Measurements from ENCODE around the gene SLC35E3. TPM values are rescaled to one million over a fixed set of nuclear protein-coding genes. Genes with fewer than 3 reads are reported as not detected.
A peak's percentile ranks its signal among the peaks of the same experiment; 100 is the strongest.
"Not testable (repeated sequence)": the region's sequence is repeated elsewhere in the genome, so short reads cannot be mapped to it uniquely, and the experiment has no call there.

Gene SLC35E3
- total and polyA plus RNA-seq, 2 experiments from 2014 or later, result 1.9 to 16.2 TPM

DNA sequence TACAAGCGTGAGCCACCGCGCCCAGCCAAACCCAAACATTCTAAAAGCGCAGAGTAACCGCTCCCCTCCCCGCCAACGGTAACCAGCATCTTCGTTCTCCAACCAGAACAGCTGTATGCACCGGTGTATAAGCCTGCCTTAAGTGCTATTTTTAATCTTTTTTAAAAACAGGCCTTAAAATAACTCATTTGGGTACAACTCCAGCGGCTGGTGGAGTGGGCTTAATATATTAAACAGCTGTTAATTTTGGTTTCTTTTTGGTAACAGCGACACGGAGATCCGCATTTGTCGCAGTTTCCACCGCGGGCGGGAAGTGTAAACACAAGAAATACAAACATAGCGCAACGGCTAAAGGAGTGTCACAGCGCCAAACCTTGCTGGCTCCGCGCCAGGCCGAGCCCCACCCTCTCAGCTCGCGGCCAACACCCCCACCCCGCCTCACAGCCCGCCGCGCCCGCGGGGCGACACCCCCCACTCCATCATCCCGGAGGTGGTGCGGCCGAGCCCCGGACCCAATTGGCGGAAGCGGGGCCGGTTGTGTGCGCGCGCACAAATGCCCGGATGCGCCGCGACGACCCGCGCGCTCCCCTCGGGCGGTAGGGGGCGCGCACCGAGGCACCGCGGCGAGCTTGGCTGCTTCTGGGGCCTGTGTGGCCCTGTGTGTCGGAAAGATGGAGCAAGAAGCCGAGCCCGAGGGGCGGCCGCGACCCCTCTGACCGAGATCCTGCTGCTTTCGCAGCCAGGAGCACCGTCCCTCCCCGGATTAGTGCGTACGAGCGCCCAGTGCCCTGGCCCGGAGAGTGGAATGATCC is 61.8 kb downstream of the SLC35E3 start, which contains the start of gene MDM2:
Gene MDM2, plus strand, starts transcription at position 602 of the 812 bp plus-strand sequence. CDS start 301 bp downstream, outside the sequence.
- in situ Hi-C loops (cut with MboI), result no loop called here
- H3K9me2 ChIP-seq (ENCODE audit: insufficient read depth), result no peaks in the 10 kb centered on the region
- peak; percentile 95 for DNase-seq
- H3K4me2 ChIP-seq (ENCODE audit: unreplicated experiment), result peak within 1 kb of the TSS; percentile 90
- H3K79me2 ChIP-seq (ENCODE audit: insufficient read depth), result peaks cover 43% of the 10 kb centered on the region
- 1 to 2% methylated on average over 48 to 69 of the region's 72 CpGs for WGBS, 2 experiments (ENCODE audit: low coverage in 1 of 2, low lambda C conversion rate in 2 of 2, missing lambda C conversion rate in 2 of 2)
- H3F3A ChIP-seq (ENCODE audit: insufficient read depth), result peaks cover 39% of the 10 kb centered on the region
- no peaks in the 10 kb centered on the region for H3K9me3 ChIP-seq (ENCODE audit: low read depth)
- peaks cover 23% of the 10 kb centered on the region for H3K4me1 ChIP-seq (ENCODE audit: insufficient read depth)
- peak within 1 kb of the TSS; percentile 93 for H2AFZ ChIP-seq
- peaks cover 6% of the 10 kb centered on the region; the same call in 1 of the 2 replicates for H4K20me1 ChIP-seq (ENCODE audit: insufficient read depth)
- H3K4me3 ChIP-seq, result peak within 1 kb of the TSS; percentile 92
- TF ChIP-seq EZH2 (IDR thresholded peaks at IDR 0.05; ENCODE audit: insufficient read depth, poor library complexity, severe bottlenecking) (no peak), EZH2phosphoT487 (IDR thresholded peaks at IDR 0.05; ENCODE audit: insufficient read depth, low read depth) (no peak)
- H3K9ac ChIP-seq, result peak within 1 kb of the TSS; percentile 100
- peak within 1 kb of the TSS; percentile 99 for H3K27ac ChIP-seq
- peaks cover 36% of the 10 kb centered on the region for H3K36me3 ChIP-seq (ENCODE audit: low read depth)
- H3K27me3 ChIP-seq (replicated peaks; ENCODE audit: insufficient read depth), result no peaks in the 10 kb centered on the region

GRCh38 chr12:68808388-68809189 is 62.6 kb downstream of the SLC35E3 start:
- peak overlapping the region; percentile 99 for H3K27ac ChIP-seq
- no peaks in the 10 kb centered on the region for H3K9me2 ChIP-seq (ENCODE audit: insufficient read depth)
- H2AFZ ChIP-seq, result peak overlapping the region; percentile 93
- peaks cover 47% of the 10 kb centered on the region for H3F3A ChIP-seq (ENCODE audit: insufficient read depth)
- H3K9ac ChIP-seq, result peak overlapping the region; percentile 100
- H3K27me3 ChIP-seq (replicated peaks; ENCODE audit: insufficient read depth), result no peaks in the 10 kb centered on the region
- H3K9me3 ChIP-seq (ENCODE audit: low read depth), result no peaks in the 10 kb centered on the region
- DNase-seq, result peak; percentile 99
- peaks cover 44% of the 10 kb centered on the region for H3K36me3 ChIP-seq (ENCODE audit: low read depth)
- 1 to 2% methylated on average over 18 to 51 of the region's 61 CpGs for WGBS, 2 experiments (ENCODE audit: low coverage in 1 of 2, low lambda C conversion rate in 2 of 2, missing lambda C conversion rate in 2 of 2)
- peaks cover 51% of the 10 kb centered on the region for H3K79me2 ChIP-seq (ENCODE audit: insufficient read depth)
- peak overlapping the region; percentile 92 for H3K4me3 ChIP-seq
- in situ Hi-C loops (cut with MboI), result no loop called here
- peaks cover 11% of the 10 kb centered on the region; the same call in 1 of the 2 replicates for H4K20me1 ChIP-seq (ENCODE audit: insufficient read depth)
- H3K4me2 ChIP-seq (ENCODE audit: unreplicated experiment), result peak overlapping the region; percentile 90
- TF ChIP-seq EZH2phosphoT487 (IDR thresholded peaks at IDR 0.05; ENCODE audit: insufficient read depth, low read depth), result no peak
- TF ChIP-seq EZH2 (IDR thresholded peaks at IDR 0.05; ENCODE audit: insufficient read depth, poor library complexity, severe bottlenecking), result no peak
- H3K4me1 ChIP-seq (ENCODE audit: insufficient read depth), result peaks cover 30% of the 10 kb centered on the region

- in situ Hi-C loops (cut with MboI), result no loop called here
- H2AFZ ChIP-seq, result peak overlapping the region; percentile 45; the same call in 1 of the 2 replicates
- no peaks in the 10 kb centered on the region for H3K9me2 ChIP-seq (ENCODE audit: insufficient read depth)
- WGBS, 2 experiments (ENCODE audit: low coverage in 1 of 2, low lambda C conversion rate in 2 of 2, missing lambda C conversion rate in 2 of 2), result 77 to 78% methylated on average over 12 of the region's 12 CpGs
- no peaks in the 10 kb centered on the region for H3K9me3 ChIP-seq (ENCODE audit: low read depth)
- H3K36me3 ChIP-seq (ENCODE audit: low read depth), result peaks cover 49% of the 10 kb centered on the region
- peak overlapping the region; percentile 99 for H3K27ac ChIP-seq
- peaks cover 59% of the 10 kb centered on the region for H3K79me2 ChIP-seq (ENCODE audit: insufficient read depth)
- H3K9ac ChIP-seq, result peak overlapping the region; percentile 100
- peak; percentile 35 for DNase-seq
- peak overlapping the region; percentile 90 for H3K4me2 ChIP-seq (ENCODE audit: unreplicated experiment)
- peak overlapping the region; percentile 92 for H3K4me3 ChIP-seq
- peaks cover 34% of the 10 kb centered on the region for H3K4me1 ChIP-seq (ENCODE audit: insufficient read depth)
- peaks cover 52% of the 10 kb centered on the region for H3F3A ChIP-seq (ENCODE audit: insufficient read depth)
- peaks cover 12% of the 10 kb centered on the region; the same call in 1 of the 2 replicates for H4K20me1 ChIP-seq (ENCODE audit: insufficient read depth)
- TF ChIP-seq EZH2 (IDR thresholded peaks at IDR 0.05; ENCODE audit: insufficient read depth, poor library complexity, severe bottlenecking) (no peak), EZH2phosphoT487 (IDR thresholded peaks at IDR 0.05; ENCODE audit: insufficient read depth, low read depth) (no peak)
- H3K27me3 ChIP-seq (replicated peaks; ENCODE audit: insufficient read depth), result no peaks in the 10 kb centered on the region
Measured at GRCh38 chr12:68809190-68810026, 63.4 kb downstream of the SLC35E3 start.

- Histone ChIP-seq H3K4me1 (ENCODE audit: insufficient read depth) (peaks cover 40% of the 10 kb centered on the region), H3K27ac (peak overlapping the region; percentile 99), H3K4me2 (ENCODE audit: unreplicated experiment) (peak overlapping the region; percentile 90), H3F3A (ENCODE audit: insufficient read depth) (peaks cover 58% of the 10 kb centered on the region), H3K4me3 (peak overlapping the region; percentile 92), H3K79me2 (ENCODE audit: insufficient read depth) (peaks cover 65% of the 10 kb centered on the region), H4K20me1 (ENCODE audit: insufficient read depth) (peaks cover 18% of the 10 kb centered on the region; the same call in 1 of the 2 replicates), H3K36me3 (ENCODE audit: low read depth) (peaks cover 55% of the 10 kb centered on the region)
- H3K9me3 ChIP-seq (ENCODE audit: low read depth); H2AFZ ChIP-seq; H3K9me2 ChIP-seq (ENCODE audit: insufficient read depth); H3K27me3 ChIP-seq (replicated peaks; ENCODE audit: insufficient read depth); DNase-seq; in situ Hi-C loops (cut with MboI); H3K9ac ChIP-seq: not testable (repeated sequence)
- 97 to 99% methylated on average over 13 of the region's 13 CpGs for WGBS, 2 experiments (ENCODE audit: low coverage in 1 of 2, low lambda C conversion rate in 2 of 2, missing lambda C conversion rate in 2 of 2)
Measured at GRCh38 chr12:68810027-68810389, 64.0 kb downstream of the SLC35E3 start.

DNA sequence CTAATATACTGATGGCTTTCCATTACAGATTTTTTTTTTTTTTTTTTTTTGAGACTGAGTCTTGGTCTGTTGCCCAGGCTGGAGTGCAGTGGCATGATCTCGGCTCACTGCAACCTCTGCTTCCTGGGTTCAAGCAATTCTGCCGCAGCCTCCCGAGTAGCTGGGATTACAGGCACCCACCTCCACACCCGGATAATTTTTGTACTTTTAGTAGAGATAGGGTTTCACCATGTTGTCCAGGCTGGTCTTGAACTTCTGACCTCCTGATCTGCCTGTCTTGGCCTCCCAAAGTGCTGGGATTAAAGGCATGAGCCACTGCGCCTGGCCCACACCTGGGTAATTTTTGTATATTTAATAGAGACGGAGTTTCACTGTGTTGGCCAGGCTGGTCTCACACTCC is 65.6 kb downstream of the SLC35E3 start:
- H2AFZ ChIP-seq; DNase-seq; H3K9ac ChIP-seq; H3K27me3 ChIP-seq (replicated peaks; ENCODE audit: insufficient read depth); in situ Hi-C loops (cut with MboI); H3K9me2 ChIP-seq (ENCODE audit: insufficient read depth); H3K9me3 ChIP-seq (ENCODE audit: low read depth): not testable (repeated sequence)
- 77 to 79% methylated on average over 6 of the region's 6 CpGs for WGBS, 2 experiments (ENCODE audit: low coverage in 1 of 2, low lambda C conversion rate in 2 of 2, missing lambda C conversion rate in 2 of 2)
- peaks cover 70% of the 10 kb centered on the region for H3K36me3 ChIP-seq (ENCODE audit: low read depth)
- peak overlapping the region; percentile 69 for H3K4me2 ChIP-seq (ENCODE audit: unreplicated experiment)
- H3F3A ChIP-seq (ENCODE audit: insufficient read depth), result peaks cover 62% of the 10 kb centered on the region
- H3K4me1 ChIP-seq (ENCODE audit: insufficient read depth), result peaks cover 38% of the 10 kb centered on the region
- H3K4me3 ChIP-seq, result peak overlapping the region; percentile 92
- H3K27ac ChIP-seq, result 0 out of 2 replicates have a peak overlapping the region, but pooled peaks have one; percentile 2
- H4K20me1 ChIP-seq (ENCODE audit: insufficient read depth), result peaks cover 19% of the 10 kb centered on the region; the same call in 1 of the 2 replicates
- peaks cover 81% of the 10 kb centered on the region for H3K79me2 ChIP-seq (ENCODE audit: insufficient read depth)
